WTC11 (cell line): ENCODE data around the gene CCDC149. TPM values are rescaled to one million over a fixed set of nuclear protein-coding genes. Genes with fewer than 3 reads are reported as not detected.

Experiments
- ATAC-seq: fragments of 200-7000 bp; cut with Tn5 transposase; 2 replicates; pipeline ENCODE4 v1.10.0; 2021; ENCODE audit warnings: mild to moderate bottlenecking, moderate library complexity
- CTCF ChIA-PET: fragments of 300-600 bp; sonication (Branson Sonifier 250); formaldehyde crosslinking; loops from one replicate; lab custom pipeline; 2021; ENCODE audit warnings: antibody characterized with exemption; lab: Charles Lee
- POLR2A ChIA-PET: fragments of 350-600 bp; sonication (Branson Sonifier 250); formaldehyde crosslinking; loops from one replicate; lab custom pipeline; 2021; ENCODE audit warnings: antibody characterized with exemption; lab: Charles Lee
- DNase-seq: peaks from one replicate; pipeline ENCODE4 v3.0.0; 2021; ENCODE audit warnings: low spot score
- H3K27ac Mint-ChIP-seq: 2 replicates; pipeline ENCODE4 v1.8.0; 2021; ENCODE audit warnings: mixed read lengths
- H3K27me3 Mint-ChIP-seq: 2 replicates; pipeline ENCODE4 v1.8.0; 2021; ENCODE audit warnings: low read depth, mild to moderate bottlenecking, moderate library complexity, mixed read lengths
- H3K36me3 Mint-ChIP-seq: 2 replicates; pipeline ENCODE4 v1.8.0; 2021; ENCODE audit warnings: mixed read lengths
- H3K4me1 Mint-ChIP-seq: 2 replicates; pipeline ENCODE4 v1.8.0; 2022; ENCODE audit warnings: mixed read lengths
- H3K4me3 Mint-ChIP-seq: 2 replicates; pipeline ENCODE4 v1.8.0; 2021; ENCODE audit warnings: mild to moderate bottlenecking, moderate library complexity, mixed read lengths
- H3K9me3 Mint-ChIP-seq: 2 replicates; pipeline ENCODE4 v1.8.0; 2021; ENCODE audit warnings: mixed read lengths
- AFF4 ChIP-seq: sonication (generic); formaldehyde crosslinking; IDR thresholded peaks from 2 replicates; pipeline ENCODE4 v1.8.1; 2023; ENCODE audit warnings: mild to moderate bottlenecking, missing genetic modification reagents, borderline replicate concordance
- CBFB ChIP-seq: sonication (generic); formaldehyde crosslinking; IDR thresholded peaks from 2 replicates; pipeline ENCODE4 v1.8.1; 2022; ENCODE audit warnings: mild to moderate bottlenecking, low read depth, missing genetic modification reagents
- E2F1 ChIP-seq: sonication (generic); formaldehyde crosslinking; IDR thresholded peaks from 2 replicates; pipeline ENCODE4 v1.8.0; 2022; ENCODE audit warnings: mild to moderate bottlenecking, missing genetic modification reagents
- E2F5 ChIP-seq: sonication (generic); formaldehyde crosslinking; IDR thresholded peaks from 2 replicates; pipeline ENCODE4 v1.8.1; 2022; ENCODE audit warnings: mild to moderate bottlenecking, moderate library complexity, missing genetic modification reagents
- ELF4 ChIP-seq: sonication (generic); formaldehyde crosslinking; IDR thresholded peaks from 2 replicates; pipeline ENCODE4 v1.8.1; 2022; ENCODE audit warnings: low read depth, mild to moderate bottlenecking, moderate library complexity, missing genetic modification reagents
- GRHL2 ChIP-seq: fragments of 250-450 bp; sonication (Bioruptor Pico); IDR thresholded peaks from 2 replicates; pipeline ENCODE4 v1.8.0; 2022; ENCODE audit warnings: mild to moderate bottlenecking, moderate library complexity; ENCODE audit not compliant: insufficient replicate concordance, severe bottlenecking
- NFYB ChIP-seq: sonication (generic); formaldehyde crosslinking; conservative IDR thresholded peaks from 2 replicates; pipeline ENCODE4 v1.8.0; 2022; ENCODE audit warnings: low read depth, missing genetic modification reagents
- PRRX2 ChIP-seq: fragments of 250-450 bp; sonication (Bioruptor Pico); IDR thresholded peaks from 2 replicates; pipeline ENCODE4 v1.8.0; 2021; ENCODE audit warnings: mild to moderate bottlenecking
- SOX15 ChIP-seq: fragments of 250-450 bp; sonication (Bioruptor Pico); IDR thresholded peaks from 2 replicates; pipeline ENCODE4 v1.9.0; 2021; ENCODE audit warnings: mild to moderate bottlenecking
- SP1 ChIP-seq: sonication (generic); formaldehyde crosslinking; conservative IDR thresholded peaks from 2 replicates; pipeline ENCODE4 v1.8.1; 2022; ENCODE audit warnings: missing genetic modification reagents
- TEAD4 ChIP-seq: sonication (generic); formaldehyde crosslinking; IDR thresholded peaks from 2 replicates; pipeline ENCODE4 v1.8.0; 2022; ENCODE audit warnings: mild to moderate bottlenecking, missing genetic modification reagents
- ZNF219 ChIP-seq: sonication (generic); formaldehyde crosslinking; IDR thresholded peaks from 2 replicates; pipeline ENCODE4 v1.8.0; 2023; ENCODE audit warnings: missing genetic modification reagents, mild to moderate bottlenecking, borderline replicate concordance
- ZNF263 ChIP-seq: sonication (generic); formaldehyde crosslinking; IDR thresholded peaks from 2 replicates; pipeline ENCODE4 v1.8.1; 2022; ENCODE audit warnings: low read depth, mild to moderate bottlenecking, moderate library complexity, missing genetic modification reagents
- ZNF396 ChIP-seq: fragments of 250-450 bp; sonication (Bioruptor Pico); IDR thresholded peaks from 2 replicates; pipeline ENCODE4 v1.8.0; 2021; ENCODE audit warnings: mild to moderate bottlenecking, moderate library complexity, borderline replicate concordance
- ZNF416 ChIP-seq: fragments of 250-450 bp; sonication (Bioruptor Pico); IDR thresholded peaks from 2 replicates; pipeline ENCODE4 v1.9.0; 2021; ENCODE audit warnings: mild to moderate bottlenecking, inconsistent platforms
- total RNA-seq: library from RNA; stranded (reverse); gene quantifications from 3 replicates; pipeline ENCODE4 v1.2.3, GENCODE V29; 2021
- TF ChIP-seq, protein P1 (sequence below): sonication (generic); formaldehyde crosslinking; IDR thresholded peaks from 2 replicates; pipeline ENCODE4 v1.8.0; 2023; ENCODE audit warnings: missing genetic modification reagents
- TF ChIP-seq, protein P2 (sequence below): fragments of 250-450 bp; sonication (Bioruptor Pico); IDR thresholded peaks from 2 replicates; pipeline ENCODE4 v2.1.2; 2022; ENCODE audit warnings: mild to moderate bottlenecking, moderate library complexity
- TF ChIP-seq, protein P3 (sequence below): sonication (generic); formaldehyde crosslinking; IDR thresholded peaks from 2 replicates; pipeline ENCODE4 v1.8.1; 2022; ENCODE audit warnings: missing genetic modification reagents, borderline replicate concordance

The CCDC149 gene
- total RNA-seq, 1 experiment from 2014 or later: 3.9 TPM

- Mint-ChIP-seq H3K27me3 (no peaks in the 10 kb centered on the region), H3K36me3 (no peaks in the 10 kb centered on the region), H3K27ac (no peak overlapping the region), H3K4me3 (no peak overlapping the region), H3K9me3 (no peaks in the 10 kb centered on the region), H3K4me1 (no peaks in the 10 kb centered on the region)
- DNase-seq: no peak
- no peak for TF ChIP-seq NFYB (CRISPR knock-in tag)
- TF ChIP-seq TEAD4 (CRISPR knock-in tag): no peak
- TF ChIP-seq ZNF263 (CRISPR knock-in tag): no peak
- ATAC-seq: no peak
- POLR2A ChIA-PET: no interaction called here
- CTCF ChIA-PET: no interaction called here
Observed at GRCh38 chr4:24837336-24837735, 75.5 kb downstream of the CCDC149 start.

DNA sequence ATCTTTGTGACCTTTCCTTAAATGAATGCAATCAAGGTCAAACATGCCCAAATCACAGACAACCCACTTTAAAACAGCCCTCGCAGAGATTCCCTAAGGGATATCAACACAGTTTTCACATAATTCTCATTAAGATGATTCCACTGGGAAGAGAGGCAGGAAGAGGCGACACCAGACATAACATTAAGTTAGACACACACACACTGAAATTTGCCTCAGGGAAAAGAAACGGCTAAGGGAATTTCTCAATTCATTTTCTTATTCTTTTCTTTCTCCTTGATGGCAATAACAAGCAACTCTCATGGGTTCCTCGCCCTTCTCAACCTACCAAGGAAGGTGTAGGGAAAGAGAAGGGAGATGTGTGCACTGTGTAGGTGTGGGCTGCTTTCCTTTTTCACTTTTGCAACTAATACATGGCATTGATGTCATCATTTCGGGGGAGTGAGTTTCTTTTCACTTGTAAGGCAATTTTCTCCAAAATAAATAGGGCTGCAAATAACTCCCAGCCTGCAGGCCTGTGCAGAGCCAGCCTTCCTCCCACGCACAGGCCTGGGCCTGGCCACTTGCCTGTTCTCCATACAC is 76.1 kb downstream of the CCDC149 start:
- no peaks in the 10 kb centered on the region for H3K27me3 Mint-ChIP-seq
- TF ChIP-seq GRHL2 (CRISPR knock-in tag) (no peak), E2F1 (CRISPR knock-in tag) (no peak), ZNF416 (CRISPR knock-in tag) (no peak), ZNF219 (CRISPR knock-in tag) (no peak), ZNF263 (CRISPR knock-in tag) (no peak), PRRX2 (CRISPR knock-in tag) (no peak)
- TF ChIP-seq, protein P1, sequence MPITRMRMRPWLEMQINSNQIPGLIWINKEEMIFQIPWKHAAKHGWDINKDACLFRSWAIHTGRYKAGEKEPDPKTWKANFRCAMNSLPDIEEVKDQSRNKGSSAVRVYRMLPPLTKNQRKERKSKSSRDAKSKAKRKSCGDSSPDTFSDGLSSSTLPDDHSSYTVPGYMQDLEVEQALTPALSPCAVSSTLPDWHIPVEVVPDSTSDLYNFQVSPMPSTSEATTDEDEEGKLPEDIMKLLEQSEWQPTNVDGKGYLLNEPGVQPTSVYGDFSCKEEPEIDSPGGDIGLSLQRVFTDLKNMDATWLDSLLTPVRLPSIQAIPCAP (CRISPR knock-in tag): no peak
- TF ChIP-seq, protein P2, sequence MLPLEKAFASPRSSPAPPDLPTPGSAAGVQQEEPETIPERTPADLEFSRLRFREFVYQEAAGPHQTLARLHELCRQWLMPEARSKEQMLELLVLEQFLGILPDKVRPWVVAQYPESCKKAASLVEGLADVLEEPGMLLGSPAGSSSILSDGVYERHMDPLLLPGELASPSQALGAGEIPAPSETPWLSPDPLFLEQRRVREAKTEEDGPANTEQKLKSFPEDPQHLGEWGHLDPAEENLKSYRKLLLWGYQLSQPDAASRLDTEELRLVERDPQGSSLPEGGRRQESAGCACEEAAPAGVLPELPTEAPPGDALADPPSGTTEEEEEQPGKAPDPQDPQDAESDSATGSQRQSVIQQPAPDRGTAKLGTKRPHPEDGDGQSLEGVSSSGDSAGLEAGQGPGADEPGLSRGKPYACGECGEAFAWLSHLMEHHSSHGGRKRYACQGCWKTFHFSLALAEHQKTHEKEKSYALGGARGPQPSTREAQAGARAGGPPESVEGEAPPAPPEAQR (CRISPR knock-in tag): no peak

GRCh38 chr4:24835696-24836095 is 77.1 kb downstream of the CCDC149 start:
- TF ChIP-seq AFF4: no peak
- TF ChIP-seq, protein P1 (CRISPR knock-in tag): no peak
- TF ChIP-seq, protein P3, sequence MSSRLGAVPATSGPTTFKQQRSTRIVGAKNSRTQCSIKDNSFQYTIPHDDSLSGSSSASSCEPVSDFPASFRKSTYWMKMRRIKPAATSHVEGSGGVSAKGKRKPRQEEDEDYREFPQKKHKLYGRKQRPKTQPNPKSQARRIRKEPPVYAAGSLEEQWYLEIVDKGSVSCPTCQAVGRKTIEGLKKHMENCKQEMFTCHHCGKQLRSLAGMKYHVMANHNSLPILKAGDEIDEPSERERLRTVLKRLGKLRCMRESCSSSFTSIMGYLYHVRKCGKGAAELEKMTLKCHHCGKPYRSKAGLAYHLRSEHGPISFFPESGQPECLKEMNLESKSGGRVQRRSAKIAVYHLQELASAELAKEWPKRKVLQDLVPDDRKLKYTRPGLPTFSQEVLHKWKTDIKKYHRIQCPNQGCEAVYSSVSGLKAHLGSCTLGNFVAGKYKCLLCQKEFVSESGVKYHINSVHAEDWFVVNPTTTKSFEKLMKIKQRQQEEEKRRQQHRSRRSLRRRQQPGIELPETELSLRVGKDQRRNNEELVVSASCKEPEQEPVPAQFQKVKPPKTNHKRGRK (CRISPR knock-in tag): no peak
- no peak for TF ChIP-seq SP1 (CRISPR knock-in tag)
- no peak for TF ChIP-seq ELF4 (CRISPR knock-in tag)
- no peak for TF ChIP-seq CBFB (CRISPR knock-in tag)
- TF ChIP-seq SOX15 (CRISPR knock-in tag): no peak
- TF ChIP-seq ZNF396 (CRISPR knock-in tag): no peak
- TF ChIP-seq E2F5 (CRISPR knock-in tag): no peak
- no peak overlapping the region for H3K4me3 Mint-ChIP-seq
- POLR2A ChIA-PET: no interaction called here
- no peaks in the 10 kb centered on the region for H3K36me3 Mint-ChIP-seq
- ATAC-seq: no peak
- no peaks in the 10 kb centered on the region for H3K4me1 Mint-ChIP-seq
- no peak overlapping the region for H3K27ac Mint-ChIP-seq
- DNase-seq: no peak
- no peaks in the 10 kb centered on the region for H3K27me3 Mint-ChIP-seq
- CTCF ChIA-PET: no interaction called here
- no peaks in the 10 kb centered on the region for H3K9me3 Mint-ChIP-seq

More for the DNA sequence above, 76.1 kb downstream of the CCDC149 start:
- DNase-seq (no peak), ATAC-seq (no peak)
- no peak overlapping the region for H3K4me3 Mint-ChIP-seq
- H3K4me1 Mint-ChIP-seq: no peaks in the 10 kb centered on the region
- no peak overlapping the region for H3K27ac Mint-ChIP-seq
- POLR2A ChIA-PET: no interaction called here
- CTCF ChIA-PET: interaction anchor here (0.6 kb wide), 1 partner anchor 203 kb away, joined by 3 read pairs; no protein-coding TSS in a partner anchor
- H3K9me3 Mint-ChIP-seq: no peaks in the 10 kb centered on the region
- H3K36me3 Mint-ChIP-seq: no peaks in the 10 kb centered on the region
